NCI-H1417 treated with DMSO at 0.1 percent for 48 hours (cell line): ENCODE measurements around the gene KCTD13.
"Not testable (repeated sequence)": the region's sequence is repeated elsewhere in the genome, so short reads cannot be mapped to it uniquely, and the experiment has no call there.

Source experiments
- DNase-seq: peaks from one replicate; lab custom pipeline; 2025; lab: John Stamatoyannopoulos, UW

KCTD13 gene

GRCh38 chr16:29943846-29944799, 18.1 kb upstream of the KCTD13 start:
- no peak for DNase-seq

- DNase-seq = no peak
These were observed 14.6 kb upstream of the KCTD13 start for GRCh38 chr16:29940656-29941055.

- DNase-seq = not testable (repeated sequence)
These were observed 5.7 kb upstream of the KCTD13 start for GRCh38 chr16:29931750-29932149.

GRCh38 chr16:29927070-29927905, 1.3 kb upstream of the KCTD13 start:
- DNase-seq = no peak

- DNase-seq = no peak
These were observed 656 bp upstream of the KCTD13 start for GRCh38 chr16:29926711-29927052.

- no peak for DNase-seq
These were observed 795 bp downstream of the KCTD13 start for GRCh38 chr16:29925105-29925756.

GRCh38 chr16:29922986-29923501, 3.0 kb downstream of the KCTD13 start:
- no peak for DNase-seq

- DNase-seq = no peak
These were observed 3.7 kb downstream of the KCTD13 start for GRCh38 chr16:29922326-29922725.

- DNase-seq = no peak
These were observed 5.0 kb downstream of the KCTD13 start for GRCh38 chr16:29921034-29921385.

- no peak for DNase-seq
These were observed 5.6 kb downstream of the KCTD13 start for GRCh38 chr16:29920288-29921033.

GRCh38 chr16:29916979-29917378, 9.0 kb downstream of the KCTD13 start:
- no peak for DNase-seq

- DNase-seq = no peak
These were observed 10.3 kb downstream of the KCTD13 start for GRCh38 chr16:29915590-29916247.

GRCh38 chr16:29913514-29913913, 12.5 kb downstream of the KCTD13 start:
- no peak for DNase-seq

- no peak for DNase-seq
These were observed 13.9 kb downstream of the KCTD13 start for GRCh38 chr16:29912087-29912486.

GRCh38 chr16:29911676-29912010, 14.4 kb downstream of the KCTD13 start:
- no peak for DNase-seq

- no peak for DNase-seq
These were observed 15.0 kb downstream of the KCTD13 start for GRCh38 chr16:29910819-29911675.

GRCh38 chr16:29909851-29910250, 16.2 kb downstream of the KCTD13 start:
- DNase-seq = not testable (repeated sequence)

- DNase-seq = no peak
These were observed 16.6 kb downstream of the KCTD13 start for GRCh38 chr16:29909391-29909790.

GRCh38 chr16:29908719-29909220, 17.3 kb downstream of the KCTD13 start:
- DNase-seq = no peak

- DNase-seq = no peak
These were observed 18.1 kb downstream of the KCTD13 start for GRCh38 chr16:29907973-29908372.
